ENCODE data around the gene VIT.

GRCh38 chr2:36771671-36772070, 75.2 kb downstream of the VIT start:
- TF ChIP-seq GABPA (IDR thresholded peaks at IDR 0.05 in 1 of 2, conservative IDR thresholded peaks at IDR 0.05 in 1 of 2) (no peak), CTCF (IDR thresholded peaks at IDR 0.05; ENCODE audit: low read depth, low read length, missing input control) (no peak), EGR1 (IDR thresholded peaks at IDR 0.05; ENCODE audit: low read depth in 2 of 2) (no peak), MAX (IDR thresholded peaks at IDR 0.05) (no peak), SP1 (IDR thresholded peaks at IDR 0.05) (no peak), ZBTB33 (IDR thresholded peaks at IDR 0.05) (no peak), RAD21 (IDR thresholded peaks at IDR 0.05) (no peak), TAF1 (conservative IDR thresholded peaks at IDR 0.05) (no peak), YY1 (IDR thresholded peaks at IDR 0.05) (no peak), JUND (IDR thresholded peaks at IDR 0.05) (no peak), HNF4A (conservative IDR thresholded peaks at IDR 0.05) (no peak)

All from liver (tissue), 3 donors.